Muscle of leg (tissue), 9 donors: ENCODE results near the gene INTS6. TPM values are rescaled to one million over a fixed set of nuclear protein-coding genes. Genes with fewer than 3 reads are reported as not detected.

ENCODE experiments used
- polyA plus RNA-seq, 8 donors: library from polyadenylated mRNA; unstranded; fragments of 120-200 nt; gene quantifications; one replicate each; pipeline versions ENCODE4 v1.2.1 to v1.2.3, GENCODE V29; 2013; ENCODE audit warnings: inconsistent platforms in 1 of 8, low replicate concordance in 1 of 8; ENCODE audit not compliant: insufficient read length in 8 of 8, insufficient read depth in 1 of 8
- total RNA-seq: library from RNA; stranded (reverse); fragments of 120-200 nt; gene quantifications from one replicate; pipeline ENCODE4 v1.2.4, GENCODE V29; 2013

Gene INTS6
- total and polyA plus RNA-seq, 9 donors, result 16.9 to 27.7 (median 20.1) TPM

Other genes starting within 250 kb of the INTS6 start
- 2.0 TPM for gene FAM124A, start 230.6 kb downstream of the INTS6 start, total RNA-seq
- gene FAM124A, start 230.6 kb downstream of the INTS6 start, polyA plus RNA-seq, result 1 to 10 TPM; 1.2 to 2.0 (median 1.6) TPM
- gene SERPINE3, start 113.3 kb downstream of the INTS6 start, total RNA-seq, result not detected
- under 1 TPM in 6 of 8 donors, not detected in 2; 0.07 to 0.51 (median 0.27) TPM for gene SERPINE3, start 113.3 kb downstream of the INTS6 start, polyA plus RNA-seq
- gene WDFY2, start 131.4 kb upstream of the INTS6 start, total RNA-seq, result 4.3 TPM
- 1 to 10 TPM; 4.8 to 9.6 (median 6.9) TPM for gene WDFY2, start 131.4 kb upstream of the INTS6 start, polyA plus RNA-seq